Muscle of arm (tissue), 12 donors: ENCODE data around the gene EXOC4. TPM values are rescaled to one million over a fixed set of nuclear protein-coding genes. Genes with fewer than 3 reads are reported as not detected.
"Not testable (repeated sequence)": the region's sequence is repeated elsewhere in the genome, so short reads cannot be mapped to it uniquely, and the experiment has no call there.

ENCODE experiments used
- DNase-seq: peaks from one replicate; pipeline ENCODE4 v3.0.0-alpha.2; 2013
- polyA plus RNA-seq, 12 donors: library from polyadenylated mRNA; unstranded; fragments of 120-200 nt; gene quantifications; one replicate each; pipeline ENCODE4 v1.2.1, GENCODE V29; 2013; ENCODE audit not compliant: insufficient read length in 12 of 12

Gene EXOC4
- polyA plus RNA-seq, 12 donors, result 25.2 to 79.1 (median 55.5) TPM; not detected in 1

GRCh38 chr7:133310232-133310862, 57.5 kb downstream of the EXOC4 start:
- DNase-seq, result no peak

- no peak for DNase-seq
Observed at GRCh38 chr7:133313575-133313974, 60.7 kb downstream of the EXOC4 start.

GRCh38 chr7:133314084-133314483, 61.2 kb downstream of the EXOC4 start:
- no peak for DNase-seq

GRCh38 chr7:133315332-133316040, 62.6 kb downstream of the EXOC4 start:
- no peak for DNase-seq

DNA sequence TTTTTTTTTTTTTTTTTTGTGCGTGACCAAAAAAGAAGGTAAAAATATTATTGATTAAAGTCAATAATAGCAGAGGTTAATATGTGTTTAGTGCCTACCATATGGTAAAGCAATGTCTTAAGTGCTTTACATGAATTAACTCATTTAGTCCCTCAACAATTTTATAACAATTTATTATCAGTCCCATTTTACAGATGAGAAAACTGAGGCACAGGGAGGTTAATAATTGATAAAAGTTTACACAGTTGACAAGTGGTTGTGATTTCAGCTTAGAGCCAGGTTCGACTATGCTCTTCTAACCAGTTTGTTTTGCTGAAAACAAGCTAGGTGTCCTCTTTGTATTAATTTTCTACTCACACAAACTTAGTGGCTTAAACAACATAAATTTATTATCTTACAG, 67.0 kb downstream of the EXOC4 start:
- no peak for DNase-seq

DNA sequence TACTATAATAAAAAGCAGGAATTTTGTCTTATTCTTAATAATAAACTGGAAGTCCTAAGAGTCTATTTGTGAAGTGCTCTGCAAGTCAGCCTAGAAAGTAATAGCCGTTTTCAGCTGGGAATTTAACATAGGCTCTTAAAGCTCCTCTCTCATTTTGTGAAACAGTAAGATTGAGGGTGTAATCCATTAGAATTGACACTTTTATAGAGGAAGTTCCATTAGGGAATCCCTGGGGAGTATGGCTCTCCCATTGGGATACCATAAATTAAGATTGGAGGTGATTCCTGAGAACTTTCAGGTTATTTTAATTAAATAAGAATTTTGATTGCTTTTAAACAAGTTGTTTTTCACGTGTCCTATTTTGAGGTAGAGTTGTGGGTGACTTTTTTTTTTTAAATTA, 68.0 kb downstream of the EXOC4 start:
- DNase-seq, result no peak

DNA sequence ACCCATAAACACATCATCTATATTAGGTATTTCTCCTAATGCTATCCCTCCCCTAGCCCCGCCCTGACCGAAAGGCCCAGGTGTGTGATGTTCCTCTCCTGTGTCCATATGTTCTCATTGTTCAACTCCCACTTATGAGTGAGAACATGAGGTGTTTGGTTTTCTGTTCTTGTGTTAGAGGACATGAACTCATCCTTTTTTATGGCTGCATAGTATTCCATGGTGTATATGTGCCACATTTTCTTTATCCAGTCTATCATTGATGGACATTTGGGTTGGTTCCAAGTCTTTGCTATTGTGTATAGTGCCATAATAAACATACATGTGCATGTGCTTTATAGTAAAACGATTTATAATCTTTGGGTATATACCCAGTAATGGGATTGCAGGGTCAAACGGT, 68.5 kb downstream of the EXOC4 start:
- DNase-seq, result not testable (repeated sequence)

- not testable (repeated sequence) for DNase-seq
Observed at GRCh38 chr7:133326745-133327144, 73.9 kb downstream of the EXOC4 start.

DNA sequence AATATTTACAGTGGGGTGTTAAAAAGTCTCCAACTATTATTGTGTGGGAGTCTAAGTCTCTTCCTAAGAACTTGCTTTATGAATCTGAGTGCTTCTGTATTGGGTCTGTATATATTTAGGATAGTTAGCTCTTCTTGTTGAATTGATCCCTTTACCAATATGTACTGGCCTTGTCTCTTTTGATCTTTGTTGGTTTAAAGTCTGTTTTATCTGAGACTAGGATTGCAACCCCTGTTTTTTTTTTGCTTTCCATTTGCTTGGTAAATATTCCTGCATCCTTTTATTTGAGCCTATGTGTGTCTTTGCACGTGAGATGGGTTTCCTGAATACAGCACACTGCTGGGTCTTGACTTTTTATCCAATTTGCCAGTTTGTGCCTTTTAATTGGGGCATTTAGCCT, 75.1 kb downstream of the EXOC4 start:
- DNase-seq, result not testable (repeated sequence)

GRCh38 chr7:133330085-133330484, 77.2 kb downstream of the EXOC4 start:
- no peak for DNase-seq

DNA sequence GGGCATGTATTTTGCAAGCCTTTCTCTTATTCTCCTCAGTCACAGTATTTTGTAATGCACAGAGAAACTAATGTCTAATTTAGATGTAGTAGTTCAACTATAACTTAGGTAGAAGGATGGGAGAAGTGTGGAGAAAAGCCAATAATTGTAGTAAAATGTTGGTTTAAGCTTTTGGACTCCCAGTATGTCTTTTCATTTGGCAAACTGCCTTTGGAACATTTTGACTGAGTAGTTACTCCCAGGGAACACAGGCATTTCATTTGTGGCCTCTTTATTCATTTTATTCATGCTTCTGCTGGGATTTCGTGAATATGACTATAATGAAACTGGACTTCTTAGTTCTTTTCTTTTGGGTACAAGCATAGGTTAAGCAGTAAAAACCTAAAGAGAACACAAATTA, 79.0 kb downstream of the EXOC4 start:
- no peak for DNase-seq

- DNase-seq, result no peak
Observed at GRCh38 chr7:133339772-133340171, 86.9 kb downstream of the EXOC4 start.

DNA sequence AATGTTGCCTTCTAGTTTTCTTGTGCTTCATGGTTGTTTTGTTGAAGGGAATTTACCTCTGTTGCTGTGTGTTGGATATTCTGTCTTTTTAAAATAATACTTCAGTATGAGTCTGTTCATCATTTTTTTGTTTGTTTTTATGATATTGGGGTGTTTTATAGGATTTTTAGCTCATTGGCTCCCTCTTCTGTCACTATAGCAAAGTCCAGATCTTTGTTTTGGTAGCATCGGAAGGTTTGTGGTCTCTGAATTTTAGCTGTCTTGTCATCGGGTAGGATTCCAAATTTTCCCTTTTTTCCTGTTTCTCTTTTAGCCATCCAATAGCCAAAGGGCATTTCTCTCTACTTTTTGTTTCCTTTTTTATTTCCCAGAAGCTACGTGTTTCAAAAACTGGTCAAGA, 91.4 kb downstream of the EXOC4 start:
- DNase-seq, result no peak

DNA sequence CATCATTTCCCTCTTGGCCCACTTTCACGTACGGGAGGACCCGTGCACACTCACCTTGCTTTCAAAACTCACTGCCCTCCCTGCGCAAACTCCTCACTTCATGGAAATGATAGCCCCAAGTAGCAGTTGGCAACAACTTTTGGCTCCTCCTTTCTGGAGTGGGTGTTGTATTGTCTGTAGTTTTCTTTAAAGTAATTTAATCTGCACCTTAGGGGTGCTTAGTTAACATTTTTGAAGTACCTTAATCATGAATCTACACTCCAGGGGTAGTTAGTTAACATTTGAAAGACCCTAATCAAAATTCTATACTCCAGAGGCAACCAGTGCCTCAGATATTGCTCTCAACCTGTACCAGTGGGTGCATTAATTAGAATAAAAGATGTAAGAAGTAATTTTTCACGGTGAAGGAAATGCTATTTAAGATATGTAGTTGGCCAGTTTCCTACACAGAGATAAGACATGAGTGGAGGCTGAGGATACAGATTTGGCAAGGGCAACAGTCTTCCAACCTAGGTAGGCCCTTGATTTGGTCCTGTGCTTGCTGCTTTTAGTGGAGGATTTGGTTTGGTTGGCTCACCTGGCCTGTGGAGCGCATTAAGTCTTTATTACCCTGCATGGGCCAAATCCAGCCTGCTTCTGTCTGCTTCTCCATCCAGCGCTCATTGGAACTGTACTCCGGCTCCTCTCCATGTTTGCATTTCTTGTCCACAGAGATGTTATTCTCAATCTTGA, 93.0 kb downstream of the EXOC4 start:
- no peak for DNase-seq

DNA sequence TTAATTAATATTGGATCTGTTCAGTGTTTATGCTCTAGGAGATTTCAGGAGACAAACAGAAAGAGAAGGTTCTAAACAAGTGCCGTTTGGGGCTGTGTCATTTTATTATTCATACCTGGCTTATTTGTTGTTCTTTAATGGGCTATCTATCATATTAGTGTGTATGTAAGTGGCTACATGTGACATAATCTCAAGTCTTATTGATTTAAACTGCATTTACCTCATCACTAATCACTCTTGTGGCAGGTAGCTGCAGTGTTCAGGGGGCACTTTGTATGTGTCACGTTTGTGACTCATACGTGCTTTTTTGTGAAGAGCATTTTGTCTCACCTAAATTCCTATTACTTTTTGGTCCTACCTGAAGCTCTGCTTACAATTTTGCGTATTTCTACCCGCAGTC, 95.4 kb downstream of the EXOC4 start:
- DNase-seq, result no peak

DNA sequence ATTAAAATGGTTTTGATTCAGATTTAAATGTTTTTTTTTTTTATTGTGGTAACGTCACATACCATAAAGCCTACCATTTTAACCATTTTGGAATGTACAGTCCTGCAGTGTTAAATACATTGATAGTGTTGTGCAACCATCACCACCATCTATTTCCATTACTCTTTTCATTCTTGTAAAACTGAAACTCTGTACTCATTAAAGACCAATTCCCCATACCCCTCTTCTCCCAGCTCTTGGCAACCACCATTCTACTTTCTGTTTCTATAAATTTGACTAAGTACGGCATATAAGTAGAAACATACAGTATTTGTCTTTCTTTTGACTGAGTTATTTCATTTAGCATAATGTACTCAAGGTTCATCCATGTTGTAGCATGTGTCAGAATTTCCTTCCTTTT, 96.2 kb downstream of the EXOC4 start:
- no peak for DNase-seq

GRCh38 chr7:133352430-133352829, 99.6 kb downstream of the EXOC4 start:
- no peak for DNase-seq

DNA sequence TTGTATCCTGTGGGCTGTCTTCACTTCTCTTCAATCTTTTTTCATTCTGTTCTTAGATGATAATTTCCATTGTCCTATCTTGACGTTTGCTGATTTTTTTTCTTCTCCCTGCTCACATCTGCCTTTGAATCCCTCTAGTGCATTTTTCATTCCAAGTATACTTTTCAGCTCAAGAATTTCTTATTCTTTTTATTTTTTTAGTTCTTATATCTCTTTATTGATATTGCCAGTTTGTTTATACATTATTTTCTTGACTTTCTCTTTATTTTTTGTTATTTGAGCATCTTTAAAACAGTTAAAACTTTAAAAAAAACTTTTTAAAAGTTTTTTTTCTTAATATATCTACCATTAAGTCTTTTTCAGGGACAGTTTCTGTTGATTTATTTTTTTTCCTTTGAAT, 100.9 kb downstream of the EXOC4 start:
- DNase-seq, result no peak

DNA sequence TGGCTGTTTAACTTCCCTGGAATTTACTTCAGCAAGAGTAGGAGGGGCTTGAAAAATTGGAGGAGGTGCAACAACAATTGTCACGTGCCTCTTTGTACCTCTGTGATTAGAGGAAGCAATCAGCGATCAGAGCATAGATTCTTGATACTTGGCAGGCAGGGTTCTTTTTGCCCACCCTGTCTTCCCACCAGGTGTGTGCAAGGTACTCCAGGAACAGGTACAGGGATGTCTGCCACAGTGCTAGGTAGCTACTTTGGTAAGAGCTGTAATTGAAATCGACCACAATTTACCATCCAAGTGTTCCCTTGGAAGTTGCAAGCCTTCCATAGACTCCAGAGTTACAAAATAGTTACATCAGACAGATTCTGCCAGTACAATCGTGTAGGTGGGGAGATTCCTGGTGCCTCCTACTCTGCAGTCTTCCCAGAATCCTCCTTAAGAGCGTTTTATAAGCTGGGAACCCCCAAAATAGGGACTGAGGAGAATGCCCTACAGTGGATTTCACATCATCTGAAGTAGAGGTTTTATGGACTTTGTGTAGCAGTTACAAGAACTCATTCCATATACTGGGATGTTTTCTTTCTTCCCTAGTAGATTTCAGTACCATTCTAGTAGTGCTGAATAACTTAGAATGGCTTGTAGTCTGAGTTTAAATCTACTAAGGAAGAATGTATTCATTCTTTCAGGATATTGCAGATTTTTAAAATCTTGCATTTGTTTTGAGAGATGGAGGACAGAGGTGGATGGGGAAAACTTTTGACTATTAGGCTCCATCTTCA, 101.9 kb downstream of the EXOC4 start:
- DNase-seq, result no peak

DNA sequence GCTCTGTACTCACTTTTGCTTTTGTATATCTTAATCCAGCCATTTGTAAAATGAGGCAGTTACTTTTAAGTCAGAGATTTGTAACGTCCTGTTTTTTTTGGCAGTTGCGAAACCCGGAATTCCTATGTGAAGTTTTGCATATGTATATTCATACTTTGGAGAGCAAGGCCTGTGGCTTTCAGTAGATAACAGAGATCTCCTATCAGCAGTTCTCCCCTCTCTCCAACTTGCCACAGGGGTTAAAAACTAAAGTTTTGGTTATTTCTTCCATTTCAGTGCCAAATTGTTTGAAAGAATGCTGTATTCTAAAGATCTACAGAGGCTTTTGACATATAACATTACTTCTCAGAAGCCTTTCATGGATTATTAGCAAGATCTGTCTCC, 102.4 kb downstream of the EXOC4 start:
- DNase-seq, result no peak

DNA sequence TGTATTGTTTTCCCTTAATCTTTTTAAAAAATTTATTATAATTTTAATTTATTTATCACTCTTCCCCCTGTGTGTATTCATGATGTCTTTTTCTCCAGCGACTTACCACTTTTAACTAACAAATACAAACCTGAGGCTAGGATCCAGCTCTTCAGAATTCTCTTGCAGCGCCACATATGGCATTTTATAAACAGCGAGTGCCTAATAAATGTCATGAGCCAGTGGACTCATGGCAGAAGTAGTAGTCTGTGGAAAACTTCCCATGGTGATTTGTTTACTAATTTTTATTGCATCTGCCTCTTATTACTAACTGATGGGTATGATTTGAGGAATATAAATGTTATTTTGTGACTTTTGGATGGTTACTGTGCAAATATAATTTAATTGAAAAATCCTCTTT, 102.9 kb downstream of the EXOC4 start:
- DNase-seq, result no peak

DNA sequence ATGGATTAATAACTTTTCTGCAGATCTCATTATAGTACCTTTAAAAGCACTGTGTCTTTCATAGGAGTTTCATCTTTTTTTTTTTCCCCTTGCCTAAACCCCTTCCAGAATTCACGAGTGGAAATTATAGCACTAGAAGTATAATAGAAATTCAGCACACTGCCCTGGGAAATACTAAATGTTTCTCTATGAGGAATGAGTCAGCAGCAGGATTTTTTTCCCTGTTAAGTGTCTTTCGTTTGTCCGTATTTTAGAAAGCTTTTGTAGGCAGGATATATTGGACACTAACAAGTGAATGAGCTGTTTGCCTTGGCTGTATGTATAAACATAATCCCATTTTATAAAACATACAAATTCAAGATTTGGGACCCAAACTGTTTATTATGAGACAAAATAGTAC, 105.8 kb downstream of the EXOC4 start:
- no peak for DNase-seq
